Astrocyte (in vitro differentiated cells and primary cell): ENCODE results near the gene NFE2.

Experiments used
- CTCF ChIP-seq: IDR thresholded peaks from 2 replicates; pipeline ENCODE4 v1.5.1; 2011; ENCODE audit warnings: low read depth, mild to moderate bottlenecking, inconsistent platforms, low read length, moderate library complexity; ENCODE audit not compliant: insufficient read depth
- EZH2 ChIP-seq: IDR thresholded peaks from 2 replicates; pipeline ENCODE4 v1.6.1; 2012; ENCODE audit warnings: mild to moderate bottlenecking, low read length, inconsistent platforms; ENCODE audit not compliant: insufficient read depth

GRCh38 chr12:54300225-54300731 lies 537 bp downstream of the NFE2 start:
- TF ChIP-seq CTCF, result no peak
- TF ChIP-seq EZH2, result no peak
